ENCODE measurements around the gene USP10.

USP10 gene

DNA sequence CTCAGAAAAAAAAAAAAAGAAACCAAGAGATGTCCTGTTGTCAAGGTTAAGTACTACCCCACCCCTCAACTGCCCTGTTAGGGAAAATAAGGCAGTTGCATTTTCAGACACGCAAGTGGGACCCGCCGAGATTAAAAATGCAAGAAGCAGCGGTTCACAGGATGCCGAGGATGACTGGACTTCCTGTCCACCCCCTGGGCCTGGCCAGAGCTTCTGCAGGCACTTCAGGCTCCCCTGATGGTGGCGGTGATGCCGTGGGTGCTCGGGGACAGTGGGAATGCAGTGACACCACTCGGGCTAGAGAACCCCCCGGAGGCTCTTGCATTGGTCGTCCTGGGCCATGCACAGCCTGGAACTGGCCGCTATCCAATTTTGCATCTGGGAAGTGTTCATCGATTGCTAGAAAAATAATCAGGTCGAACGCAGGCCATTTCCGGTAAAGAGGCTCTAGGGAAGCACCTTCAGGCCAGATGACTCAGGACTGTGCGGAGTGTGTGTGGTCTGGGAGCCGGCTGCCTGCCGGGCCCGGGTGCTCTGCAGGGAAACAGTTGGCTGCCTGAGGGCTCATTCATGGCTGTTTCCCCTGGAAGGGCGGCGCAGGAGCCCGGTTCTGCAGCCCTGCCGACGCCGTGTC is 106.6 kb downstream of the USP10 start:
- DNase-seq (ENCODE audit: low spot score) = peak; percentile 64

DNA sequence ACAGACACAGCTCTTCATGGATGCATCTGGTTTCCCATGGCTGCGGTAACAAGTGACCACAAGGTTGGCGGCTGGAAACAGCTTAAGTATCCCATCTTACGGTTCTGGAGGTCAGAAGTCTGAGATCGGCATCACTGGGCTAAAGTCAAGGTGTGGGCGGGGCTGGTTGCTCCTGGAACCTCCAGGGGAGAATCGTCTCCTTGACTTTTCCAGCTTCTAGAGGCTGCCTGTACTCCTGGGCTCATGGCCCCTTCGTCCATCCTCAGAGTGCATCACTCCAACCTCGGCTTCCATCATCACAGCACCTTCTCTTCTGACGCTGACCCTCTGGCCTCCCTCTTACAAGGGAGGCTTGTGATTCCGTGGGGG is 107.1 kb downstream of the USP10 start:
- DNase-seq (ENCODE audit: low spot score) = no peak

DNA sequence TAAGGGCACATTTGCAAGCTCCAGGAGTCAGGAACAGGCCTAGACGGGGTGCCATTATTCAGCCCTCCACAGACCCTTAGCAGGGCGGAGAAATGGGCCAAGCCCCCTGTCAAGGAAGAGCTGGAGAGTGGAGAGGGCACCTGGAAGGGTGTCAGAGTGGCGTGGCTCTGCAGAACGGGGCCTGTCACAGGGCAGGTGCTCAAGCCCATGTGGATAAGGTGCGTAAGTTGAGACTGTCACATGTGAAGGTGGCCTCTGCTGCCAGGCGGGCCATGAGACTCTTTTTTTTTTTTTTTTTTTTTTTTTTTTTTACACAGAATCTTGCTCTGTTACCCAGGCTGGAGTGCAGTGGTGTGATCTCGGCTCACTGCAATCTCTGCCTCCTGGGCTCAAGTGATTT is 108.0 kb downstream of the USP10 start:
- DNase-seq (ENCODE audit: low spot score) = no peak

DNA sequence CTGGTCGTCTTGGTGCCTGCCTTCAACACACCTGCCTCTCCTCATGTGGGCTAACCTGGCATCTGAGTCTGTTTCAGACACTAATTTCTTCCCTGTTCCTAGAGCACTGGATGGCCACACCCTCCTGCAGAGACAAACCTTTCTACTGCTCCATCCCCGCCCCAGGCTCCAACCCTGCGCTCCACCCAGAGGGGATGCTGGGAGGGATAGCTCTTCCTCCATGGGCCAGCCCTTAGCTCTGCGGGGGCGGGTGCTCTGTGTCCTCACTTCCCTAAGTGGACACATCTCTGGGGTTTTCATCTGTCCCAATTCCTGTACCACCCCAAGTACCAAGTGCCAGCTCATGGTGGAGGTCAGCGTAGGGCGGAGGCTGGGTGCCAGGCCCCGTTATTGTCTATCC is 109.0 kb downstream of the USP10 start:
- DNase-seq (ENCODE audit: low spot score) = no peak

DNA sequence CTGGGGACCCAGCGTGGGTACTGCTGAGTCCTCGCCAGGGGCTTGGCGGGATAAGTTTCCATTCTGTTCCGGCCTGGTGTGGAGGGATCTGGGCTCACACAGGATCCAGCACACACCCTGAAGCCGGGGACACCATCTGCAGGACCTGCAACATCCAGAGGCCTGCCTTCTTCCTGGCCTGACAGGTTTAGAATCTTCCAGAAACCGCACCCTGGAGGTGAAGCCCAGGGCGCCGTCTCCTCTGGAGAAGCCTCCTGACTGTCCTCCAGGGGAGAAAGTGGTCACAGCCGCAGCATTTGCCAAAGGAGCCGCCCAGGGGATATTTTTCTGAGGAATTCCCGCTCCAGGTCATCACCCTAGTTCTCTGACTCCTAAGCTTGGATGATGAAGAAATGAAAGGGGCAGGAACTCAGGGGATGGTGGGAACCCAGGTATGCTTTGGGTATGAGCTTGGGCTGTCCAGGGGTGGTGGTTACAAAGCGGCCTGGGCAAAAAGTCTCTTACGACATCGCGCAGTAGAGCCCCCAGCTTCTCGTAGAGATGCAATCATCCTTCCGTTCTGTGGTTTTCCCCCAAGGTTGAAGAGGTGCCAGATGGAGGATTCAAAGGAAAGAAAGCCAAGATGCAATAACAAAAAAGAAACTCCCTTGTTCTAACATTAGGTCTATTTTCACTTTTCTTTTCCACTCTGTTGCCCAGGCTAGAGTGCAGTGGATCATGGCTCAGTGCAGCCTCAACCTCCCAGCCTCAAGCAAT is 110.9 kb downstream of the USP10 start:
- no peak for DNase-seq (ENCODE audit: low spot score)

DNA sequence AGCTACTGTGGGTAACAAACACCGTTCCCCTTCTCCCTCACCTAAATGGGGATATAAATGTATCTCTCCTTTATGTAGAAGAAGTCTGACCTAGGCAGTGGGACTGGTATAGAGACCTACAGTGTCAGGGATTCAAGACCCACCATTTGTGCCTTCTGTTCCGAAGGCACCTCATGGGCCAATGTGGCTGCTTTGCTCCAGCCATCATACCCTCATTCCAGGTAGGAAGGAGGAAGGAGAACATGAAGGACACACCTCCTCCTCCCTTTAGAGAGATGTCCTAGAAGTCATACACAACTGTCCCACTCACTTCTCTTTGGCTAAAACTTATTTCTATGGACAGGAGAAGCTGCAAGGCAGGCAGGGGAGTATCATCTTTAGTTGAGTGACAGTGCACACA is 111.7 kb downstream of the USP10 start:
- no peak for DNase-seq (ENCODE audit: low spot score)

DNA sequence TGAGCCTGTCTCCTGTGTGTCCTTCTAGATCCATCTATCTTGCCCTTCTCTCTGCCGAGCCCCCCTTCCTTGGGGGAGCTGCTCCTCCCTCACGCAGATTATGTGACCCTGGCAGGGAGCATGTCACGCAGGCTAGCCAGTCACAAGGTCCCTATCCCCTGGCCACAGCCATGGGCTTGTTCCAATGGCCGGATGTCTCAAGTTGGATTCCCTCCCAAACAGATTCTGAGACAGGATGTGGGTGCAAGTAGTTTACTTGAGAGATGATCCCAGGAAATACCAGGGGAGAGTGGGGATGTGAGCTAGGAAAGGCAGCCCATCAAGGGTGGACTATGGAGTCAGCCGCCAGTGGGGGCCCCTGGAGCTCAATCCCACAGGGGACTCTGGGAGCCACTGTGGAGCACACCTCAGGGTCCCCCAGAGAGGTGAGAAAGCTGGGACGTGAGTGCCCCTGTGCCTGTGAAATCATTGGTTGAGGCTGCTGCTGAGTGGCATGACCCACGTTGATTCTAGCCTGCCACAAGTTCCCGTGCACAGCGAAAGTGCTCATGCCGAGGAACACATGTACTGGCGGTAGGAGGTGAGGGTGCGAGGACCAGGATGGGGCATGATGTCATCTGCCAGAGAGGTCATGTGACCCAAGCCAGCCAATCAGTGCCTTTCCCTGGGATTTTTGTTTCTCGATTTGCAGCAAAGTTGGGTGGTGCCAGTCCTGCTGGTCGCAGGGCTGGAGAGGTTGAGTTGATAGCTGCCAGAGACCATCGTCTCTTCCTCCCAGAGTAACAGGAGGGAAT is 113.5 kb downstream of the USP10 start:
- no peak for DNase-seq (ENCODE audit: low spot score)

DNA sequence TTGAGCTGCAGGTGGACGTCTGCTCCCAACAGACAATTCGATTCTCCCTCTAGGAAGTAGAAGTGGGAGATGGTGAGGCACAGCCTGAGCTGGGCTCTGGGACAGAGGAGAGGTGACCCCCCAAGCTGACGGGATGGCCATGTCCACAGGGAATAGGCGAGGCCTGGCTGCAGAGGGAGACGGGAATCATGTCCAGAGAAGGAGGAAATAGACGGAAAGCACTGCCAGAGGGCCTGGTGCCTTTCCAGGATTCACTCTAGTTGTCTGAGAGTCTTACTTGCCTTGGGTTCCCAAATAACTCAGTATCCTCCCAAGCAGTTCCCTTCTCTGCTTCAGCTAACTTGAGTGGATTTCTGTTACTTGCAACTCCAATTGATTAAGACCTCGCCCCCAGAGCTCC is 115.7 kb downstream of the USP10 start:
- no peak for DNase-seq (ENCODE audit: low spot score)

DNA sequence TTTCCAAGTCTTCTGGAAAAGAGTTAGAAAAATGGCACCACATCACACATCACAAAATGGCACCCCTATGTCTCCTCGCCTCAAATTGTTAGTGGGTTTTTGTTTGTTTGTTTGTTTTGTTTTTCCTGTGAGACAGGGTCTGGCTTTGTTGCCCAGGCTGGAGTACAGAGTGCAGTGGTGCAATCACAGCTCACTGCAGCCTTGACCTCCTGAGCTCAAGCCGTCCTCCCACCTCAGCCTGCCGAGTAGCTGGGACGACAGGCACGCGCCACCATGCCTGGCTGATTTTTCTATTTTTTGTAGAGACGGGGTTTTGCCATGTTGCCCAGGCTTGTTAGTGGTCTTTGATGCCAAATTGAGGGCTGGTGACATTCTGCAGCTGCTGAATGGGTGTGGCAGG is 116.2 kb downstream of the USP10 start:
- no peak for DNase-seq (ENCODE audit: low spot score)

DNA sequence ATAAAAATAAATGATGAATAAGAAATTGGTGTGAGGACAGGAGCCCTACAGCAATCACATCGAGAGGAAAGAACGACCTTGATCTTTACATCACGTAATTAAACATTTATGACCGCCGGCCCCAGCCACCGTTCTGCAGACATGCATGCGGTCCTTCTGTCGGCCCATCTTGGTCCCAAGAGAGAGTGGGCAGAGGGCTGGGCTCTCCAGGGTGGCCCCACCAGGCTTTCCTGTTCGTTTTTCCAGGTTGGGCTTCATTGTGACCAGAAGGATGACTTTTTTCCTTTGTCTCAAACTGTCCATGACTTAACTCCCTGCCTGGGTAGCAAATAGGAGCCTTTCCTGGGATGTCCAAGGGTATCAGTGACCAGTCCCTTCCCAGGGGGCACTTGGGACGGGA is 116.7 kb downstream of the USP10 start:
- no peak for DNase-seq (ENCODE audit: low spot score)

DNA sequence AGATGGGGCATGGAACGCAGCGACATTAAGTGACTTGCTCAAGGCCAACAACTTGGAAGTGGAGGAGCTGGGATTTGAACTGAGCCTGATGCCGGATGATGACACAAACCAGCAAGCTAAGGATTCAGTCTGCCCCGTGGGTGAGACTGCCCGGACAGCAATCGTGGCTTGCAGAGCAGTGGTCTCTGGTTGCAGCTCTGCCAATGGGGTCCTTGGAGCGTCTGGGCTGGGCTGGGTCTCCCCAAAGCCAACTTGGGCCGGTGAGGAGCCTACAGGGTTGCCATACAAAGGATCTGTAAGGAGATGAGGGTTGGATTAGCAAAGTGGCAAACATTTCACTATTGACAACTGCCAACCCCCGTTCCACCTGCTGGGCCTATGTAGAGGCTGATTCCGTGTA is 117.4 kb downstream of the USP10 start:
- no peak for DNase-seq (ENCODE audit: low spot score)

DNA sequence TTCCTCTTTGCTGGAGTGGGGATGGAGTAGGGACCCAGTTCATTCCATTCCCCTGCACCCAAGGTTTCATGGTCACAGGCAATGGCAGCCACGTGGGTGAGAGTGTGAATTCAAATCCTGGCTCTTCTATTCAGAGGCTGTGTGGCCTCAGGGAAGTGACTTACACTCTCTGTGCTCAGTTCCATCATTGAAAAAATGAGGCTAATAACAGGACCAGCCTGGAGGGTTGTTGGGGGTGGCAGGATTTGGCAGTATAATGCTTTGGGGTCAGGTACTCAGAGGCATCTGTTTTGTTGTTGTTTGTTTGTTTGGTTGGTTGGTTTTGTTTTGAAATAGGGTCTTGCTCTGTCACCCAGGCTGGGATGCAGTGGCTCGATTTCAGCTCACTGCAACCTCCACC is 117.8 kb downstream of the USP10 start:
- DNase-seq (ENCODE audit: low spot score) = no peak

DNA sequence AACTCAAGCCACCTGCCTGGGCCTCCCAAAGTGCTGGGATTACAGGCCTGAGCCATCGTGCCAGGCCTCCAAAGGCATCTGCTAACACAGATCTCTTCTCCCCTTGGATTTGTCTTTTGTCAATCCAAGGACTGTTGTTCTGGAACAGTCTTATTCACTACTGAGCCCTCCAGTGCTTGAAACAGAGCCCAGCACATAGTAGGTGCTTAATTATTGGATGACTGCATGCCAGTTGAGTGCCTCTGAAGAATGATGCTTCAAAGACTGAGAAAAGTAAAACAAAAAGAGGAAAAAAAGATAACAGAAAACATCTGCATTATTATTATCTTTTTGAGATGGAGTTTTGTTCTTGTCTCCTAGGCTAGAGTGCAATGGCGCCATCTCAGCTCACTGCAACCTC is 118.3 kb downstream of the USP10 start:
- no peak for DNase-seq (ENCODE audit: low spot score)

DNA sequence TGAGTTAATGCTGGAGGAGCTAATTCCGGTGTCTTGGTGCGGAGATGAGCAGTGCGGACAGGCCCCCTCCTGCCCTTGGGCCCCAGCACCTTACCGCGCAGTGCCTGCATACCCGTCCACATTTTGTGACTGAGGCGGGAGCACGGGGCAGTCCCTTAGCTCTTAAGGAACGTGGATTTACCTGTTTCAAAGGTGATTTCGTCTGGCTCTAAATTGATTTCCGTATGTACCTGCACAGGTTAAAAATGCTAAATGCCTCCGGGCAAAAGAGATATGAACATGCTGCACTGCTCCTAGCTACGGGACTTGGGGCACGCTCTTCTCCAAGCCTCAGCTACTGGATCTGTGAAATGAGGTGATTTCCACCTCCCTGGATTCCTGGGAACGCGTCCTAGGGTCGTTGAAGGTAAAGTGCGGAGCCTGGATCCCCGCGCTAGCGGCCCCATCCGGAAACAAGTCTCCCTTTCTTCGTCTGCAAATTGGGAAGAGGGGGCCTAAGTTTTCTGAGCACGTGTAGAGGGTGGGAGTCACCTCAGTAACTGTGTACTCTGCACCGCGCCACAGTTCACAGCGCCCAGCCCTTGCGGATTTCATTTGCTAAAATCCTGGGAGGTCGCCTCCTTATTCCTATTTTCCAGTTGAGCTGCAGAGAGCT is 119.3 kb downstream of the USP10 start:
- no peak for DNase-seq (ENCODE audit: low spot score)

DNA sequence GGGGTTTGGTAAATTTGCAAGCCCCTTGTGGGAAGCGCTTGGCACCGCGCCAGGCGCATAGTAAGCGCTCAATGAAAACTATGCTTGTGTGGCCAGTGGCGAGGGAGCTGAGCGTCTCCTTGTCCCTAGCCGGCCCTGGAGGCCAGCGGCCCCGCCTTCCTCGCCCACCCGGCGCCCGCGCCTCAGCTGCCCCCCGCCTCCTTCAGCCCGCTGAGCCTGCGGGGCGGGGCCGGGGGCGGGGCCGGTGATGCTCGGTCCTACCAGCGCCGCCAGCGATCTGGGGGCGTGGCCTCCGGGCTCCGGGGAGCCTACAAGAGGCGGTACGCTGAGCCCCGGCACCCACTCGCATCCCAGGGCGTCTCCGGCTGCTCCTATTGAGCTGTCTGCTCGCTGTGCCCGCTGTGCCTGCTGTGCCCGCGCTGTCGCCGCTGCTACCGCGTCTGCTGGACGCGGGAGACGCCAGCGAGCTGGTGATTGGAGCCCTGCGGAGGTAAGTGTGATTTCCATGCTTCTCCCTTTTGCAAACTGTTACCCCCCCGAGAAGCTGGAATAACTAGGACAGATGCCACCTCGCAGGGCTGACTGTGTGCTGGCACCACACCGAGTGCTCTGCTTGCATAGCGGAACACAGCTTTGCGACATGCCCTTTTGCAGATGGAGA is 120.0 kb downstream of the USP10 start, which contains the start of gene CRISPLD2:
CRISPLD2 (plus strand) TSS at position 342 of the 661 bp plus-strand sequence. CDS start 18,511 bp downstream, outside the sequence.
- DNase-seq (ENCODE audit: low spot score) = peak; percentile 98

DNA sequence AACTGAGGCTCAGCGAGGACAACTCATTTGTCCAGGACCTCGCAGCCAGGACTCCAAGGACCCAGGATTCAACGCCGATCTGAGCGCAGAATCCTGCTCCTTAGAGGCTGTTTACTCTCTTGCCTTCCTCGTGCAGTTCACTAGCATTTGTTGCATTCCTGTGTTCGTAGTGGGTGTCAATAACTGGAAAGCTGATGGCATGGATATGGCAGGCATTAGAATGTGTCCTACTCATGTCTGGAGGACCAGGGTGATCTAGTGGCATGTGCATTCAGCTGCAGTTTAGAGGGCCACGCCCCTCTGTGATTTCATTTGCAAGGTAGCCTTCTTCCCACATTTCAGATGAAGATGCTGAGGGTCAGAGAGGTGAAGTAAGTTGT is 120.5 kb downstream of the USP10 start:
- DNase-seq (ENCODE audit: low spot score) = peak; percentile 62

DNA sequence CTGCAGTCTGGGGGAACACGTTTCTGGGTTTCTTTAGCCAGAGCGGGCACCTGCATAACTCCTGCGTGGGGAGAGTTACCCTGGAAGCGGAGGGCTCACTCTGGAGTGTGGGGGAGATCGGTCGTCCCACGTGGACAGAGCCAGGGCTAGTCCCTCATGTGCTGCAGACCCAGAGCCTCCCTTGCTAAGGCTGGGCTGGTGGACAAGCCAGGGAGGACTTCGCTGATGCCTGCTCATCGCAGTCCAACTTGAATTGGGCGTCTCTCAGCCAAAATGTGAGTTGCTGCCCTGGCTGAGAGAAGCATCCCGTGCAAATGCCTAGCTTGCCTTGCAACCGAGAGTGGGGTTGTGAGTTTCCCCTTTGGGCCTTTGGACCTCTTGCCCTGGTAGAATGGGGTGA is 121.0 kb downstream of the USP10 start:
- DNase-seq (ENCODE audit: low spot score) = no peak

DNA sequence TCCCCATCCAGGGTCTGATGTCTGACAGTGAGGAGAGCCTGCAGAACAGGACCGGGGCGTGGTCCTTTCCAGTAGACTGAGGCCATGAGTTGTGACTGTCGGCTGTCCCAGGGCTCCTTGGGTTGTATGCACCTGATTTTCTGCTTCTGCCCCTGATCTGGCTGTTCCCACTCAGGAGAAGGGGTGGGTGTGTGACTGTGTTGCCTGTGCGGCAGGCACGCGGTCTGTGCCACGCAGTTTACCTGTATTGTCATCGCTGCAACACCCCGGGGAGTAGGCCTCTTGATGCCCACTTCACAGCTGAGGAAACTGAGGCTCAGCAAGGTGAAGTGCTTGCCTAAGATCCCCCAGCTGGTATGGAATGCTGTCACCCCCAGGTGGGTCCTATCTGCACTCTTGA is 121.4 kb downstream of the USP10 start:
- no peak for DNase-seq (ENCODE audit: low spot score)

DNA sequence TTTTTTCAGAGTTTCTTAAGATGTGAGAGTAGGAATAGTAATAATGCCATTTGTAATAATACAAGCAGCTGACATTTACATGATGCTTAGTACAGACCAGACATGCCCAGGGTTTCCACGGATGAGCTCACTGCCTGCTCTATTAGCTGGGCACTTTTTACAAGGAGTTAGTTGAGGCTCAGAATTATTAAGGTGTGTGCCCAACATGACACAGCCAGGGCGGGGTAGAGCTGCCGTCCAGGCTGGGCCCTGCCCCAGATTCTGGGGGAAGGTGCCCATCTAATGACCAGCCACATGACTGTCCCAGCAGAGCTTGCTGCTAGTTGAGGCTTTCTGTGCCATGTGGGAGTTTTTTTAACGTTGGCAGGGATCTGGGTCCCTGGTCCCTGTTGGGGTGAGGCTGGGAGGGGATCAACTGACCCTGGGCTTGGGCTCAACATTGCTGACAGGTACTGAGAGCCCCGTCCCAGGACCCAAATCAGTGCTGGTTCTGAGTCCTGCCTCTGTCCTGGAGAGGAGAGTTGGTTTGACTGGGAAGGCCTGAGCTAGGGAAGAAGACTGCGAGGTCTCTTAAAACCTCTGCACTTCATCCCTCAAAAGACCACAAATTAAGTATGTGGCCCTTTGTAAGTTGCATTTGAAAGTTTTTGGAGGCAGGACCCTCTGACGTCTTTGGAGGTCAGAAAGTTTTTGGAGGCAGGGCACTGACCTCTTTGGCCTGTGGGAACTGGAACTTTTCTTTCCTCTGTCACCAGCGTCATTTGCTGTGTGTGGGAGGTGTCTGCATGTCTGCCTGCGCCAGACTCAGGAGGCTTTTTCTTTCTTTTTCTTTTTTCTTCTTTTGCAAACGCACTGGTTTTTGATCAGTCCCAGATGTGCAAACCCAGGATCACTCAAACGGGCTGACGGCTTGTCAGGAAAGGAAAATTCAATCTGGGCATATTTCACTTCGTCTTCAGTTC is 122.2 kb downstream of the USP10 start:
- DNase-seq (ENCODE audit: low spot score) = no peak

DNA sequence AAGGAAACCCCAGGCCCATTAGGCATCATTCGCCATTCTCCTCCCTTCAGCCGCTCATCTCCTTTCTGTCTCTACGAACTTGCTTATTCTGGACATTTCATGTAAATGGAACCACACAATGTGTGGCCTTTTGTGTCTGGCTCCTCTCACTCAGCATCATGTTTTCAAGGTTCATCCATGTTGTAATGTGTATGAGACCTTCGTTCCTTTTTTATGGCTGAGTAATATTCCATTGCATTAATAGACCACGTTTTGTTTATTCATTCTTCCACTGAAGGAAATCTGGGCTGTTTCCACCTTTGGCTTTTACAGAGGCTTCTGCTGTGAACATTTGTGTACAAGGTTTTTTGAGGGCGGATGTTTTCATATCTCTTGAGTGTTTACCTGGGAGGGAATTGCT is 123.2 kb downstream of the USP10 start:
- no peak for DNase-seq (ENCODE audit: low spot score)

DNA sequence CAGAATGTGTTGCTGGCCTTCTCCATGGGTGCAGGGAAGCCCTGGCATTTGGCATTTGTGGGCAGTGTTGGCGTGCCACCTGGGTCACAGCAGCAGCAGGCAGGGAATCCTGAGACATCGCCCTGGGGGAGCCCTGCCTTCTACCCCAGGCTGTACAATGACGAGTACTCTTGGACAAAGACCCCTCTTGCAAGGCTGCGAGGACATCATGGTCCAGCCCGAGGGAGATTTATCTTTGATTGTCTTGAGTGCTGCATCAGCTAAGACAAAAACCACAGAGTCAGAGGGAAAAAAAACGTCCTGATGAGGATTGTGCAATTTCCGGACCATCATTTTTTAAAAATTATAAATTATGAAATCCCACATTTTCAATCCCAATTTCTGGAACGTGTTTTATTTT is 123.7 kb downstream of the USP10 start:
- DNase-seq (ENCODE audit: low spot score) = no peak
